Glomerular visceral epithelial cell (primary cell): ENCODE data around the gene DSP.

Experiments
- DNase-seq: peaks from one replicate; pipeline ENCODE4 v3.0.0-alpha.2; 2016; ENCODE audit errors: extremely low spot score

DSP gene

DNA sequence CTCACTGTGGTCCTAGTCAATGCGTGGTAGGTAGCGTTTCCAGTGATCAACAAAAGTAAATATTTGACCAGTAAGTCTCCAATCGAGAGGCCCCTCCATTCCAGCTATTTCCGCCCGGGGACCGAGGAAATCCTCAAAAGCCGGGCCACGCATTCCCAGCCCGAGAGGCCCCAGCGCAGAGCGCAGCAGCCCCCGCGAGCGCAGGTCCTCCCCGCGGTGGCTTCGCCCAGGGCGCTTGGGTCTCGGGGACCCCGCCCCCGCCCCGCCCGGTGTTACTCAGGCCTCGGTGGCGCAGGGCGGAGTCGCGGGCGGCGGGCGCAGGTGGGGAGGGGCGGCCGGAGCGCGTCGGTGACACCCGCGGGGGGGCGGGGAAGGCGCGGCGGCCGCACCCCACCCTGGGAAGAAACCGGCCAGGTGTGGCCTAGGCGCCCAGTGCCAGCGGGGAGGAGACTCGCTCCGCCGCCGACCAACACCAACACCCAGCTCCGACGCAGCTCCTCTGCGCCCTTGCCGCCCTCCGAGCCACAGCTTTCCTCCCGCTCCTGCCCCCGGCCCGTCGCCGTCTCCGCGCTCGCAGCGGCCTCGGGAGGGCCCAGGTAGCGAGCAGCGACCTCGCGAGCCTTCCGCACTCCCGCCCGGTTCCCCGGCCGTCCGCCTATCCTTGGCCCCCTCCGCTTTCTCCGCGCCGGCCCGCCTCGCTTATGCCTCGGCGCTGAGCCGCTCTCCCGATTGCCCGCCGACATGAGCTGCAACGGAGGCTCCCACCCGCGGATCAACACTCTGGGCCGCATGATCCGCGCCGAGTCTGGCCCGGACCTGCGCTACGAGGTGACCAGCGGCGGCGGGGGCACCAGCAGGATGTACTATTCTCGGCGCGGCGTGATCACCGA lies at the start of gene DSP:
Gene DSP, plus strand, starts transcription at position 497 of the 890 bp plus-strand sequence. Its CDS starts 245 bp downstream, at position 742.
- peak; percentile 80 for DNase-seq

GRCh38 chr6:7493866-7494265 lies 47.6 kb upstream of the DSP start:
- no peak for DNase-seq

DNA sequence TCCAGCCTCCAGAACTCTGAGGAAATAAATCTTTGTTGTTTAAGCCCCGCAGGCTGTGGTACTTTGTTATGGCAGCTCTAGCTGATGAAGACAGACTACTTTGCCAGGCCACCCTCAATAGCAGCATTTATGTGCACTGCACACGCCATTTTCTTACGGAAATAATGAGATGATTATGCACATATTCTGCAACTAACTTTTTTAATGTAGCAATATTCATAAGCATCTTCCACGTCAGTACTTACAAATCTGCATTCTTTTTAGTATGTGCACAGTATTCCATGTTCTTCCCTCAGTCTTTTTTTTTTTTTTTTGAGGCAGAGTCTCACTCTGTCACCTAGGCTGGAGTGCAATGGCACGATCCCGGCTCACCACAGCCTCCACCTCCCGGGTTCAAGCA lies 46.8 kb upstream of the DSP start:
- no peak for DNase-seq

DNA sequence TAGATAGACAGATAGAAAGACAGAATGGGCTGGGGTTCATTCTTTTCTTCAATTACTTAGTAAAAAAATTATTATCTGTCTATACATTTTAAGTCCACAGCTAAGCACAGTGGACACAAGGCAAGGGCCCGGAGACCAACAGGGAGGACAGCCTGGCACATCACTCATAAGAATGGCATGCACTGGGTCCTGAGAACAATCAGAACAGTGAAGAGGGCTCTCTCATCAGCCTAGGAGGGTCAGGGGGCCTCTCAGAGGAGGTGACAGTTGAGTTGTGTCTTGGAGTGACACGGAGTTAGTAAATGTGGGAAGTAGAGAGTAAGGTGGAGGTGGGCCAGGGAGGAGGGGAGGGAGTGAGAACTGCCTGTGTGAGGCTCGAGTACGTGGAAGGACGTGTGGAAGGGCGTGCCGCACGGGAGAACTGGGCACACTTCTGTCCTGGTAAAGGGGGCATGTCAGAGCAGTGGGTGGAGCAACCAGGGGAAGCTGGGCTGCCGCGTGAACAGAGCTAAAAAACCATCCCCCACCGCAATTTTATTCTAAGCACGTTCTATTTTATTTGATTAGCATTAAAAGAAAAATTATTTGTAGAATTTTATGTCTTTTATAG lies 45.1 kb upstream of the DSP start:
- no peak for DNase-seq

GRCh38 chr6:7500752-7501282 lies 40.7 kb upstream of the DSP start:
- DNase-seq, result no peak

GRCh38 chr6:7502743-7503142 lies 38.7 kb upstream of the DSP start:
- DNase-seq, result no peak

DNA sequence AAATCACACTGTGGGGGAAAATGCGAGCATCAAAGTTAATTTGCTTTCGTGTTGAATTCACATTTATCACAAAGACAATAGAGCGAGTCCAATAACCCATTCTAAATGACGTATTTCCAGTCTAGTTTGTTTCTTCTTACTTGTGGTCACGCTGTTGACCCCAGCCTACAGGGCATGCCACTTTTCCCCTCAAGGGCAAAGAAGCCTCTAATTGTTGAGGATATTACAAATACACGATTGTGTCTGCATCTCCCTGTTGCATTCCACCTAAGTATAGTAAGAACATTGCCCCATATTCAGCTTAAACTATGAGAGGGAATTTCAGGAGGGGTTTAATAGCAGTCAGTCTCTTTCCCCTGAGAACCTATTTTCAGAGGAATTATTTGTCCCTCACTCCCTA lies 37.4 kb upstream of the DSP start:
- no peak for DNase-seq

- DNase-seq, result peak; percentile 96
Observed at GRCh38 chr6:7505189-7505699, 36.2 kb upstream of the DSP start.

DNA sequence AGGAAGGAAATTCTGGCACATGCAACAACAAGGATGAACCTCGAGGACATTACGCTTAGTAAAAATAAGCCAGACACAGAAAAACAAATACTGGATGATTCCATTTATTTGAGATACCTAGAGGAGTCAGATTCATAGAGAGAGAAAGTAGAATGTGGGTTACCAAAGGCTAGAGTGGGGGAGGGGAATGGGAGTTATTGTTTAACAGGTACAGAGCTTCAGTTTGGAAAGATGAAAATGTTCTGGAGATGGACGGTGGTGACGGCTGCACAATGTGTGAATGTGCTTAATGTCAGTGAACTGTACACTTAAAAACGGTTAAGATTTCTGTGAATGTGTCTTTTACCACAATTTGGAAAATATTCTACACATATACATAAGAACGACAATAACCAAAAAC lies 33.9 kb upstream of the DSP start:
- no peak for DNase-seq

GRCh38 chr6:7512320-7512719 lies 29.2 kb upstream of the DSP start:
- DNase-seq, result no peak

- no peak for DNase-seq
Observed at GRCh38 chr6:7513529-7513928, 27.9 kb upstream of the DSP start.

DNA sequence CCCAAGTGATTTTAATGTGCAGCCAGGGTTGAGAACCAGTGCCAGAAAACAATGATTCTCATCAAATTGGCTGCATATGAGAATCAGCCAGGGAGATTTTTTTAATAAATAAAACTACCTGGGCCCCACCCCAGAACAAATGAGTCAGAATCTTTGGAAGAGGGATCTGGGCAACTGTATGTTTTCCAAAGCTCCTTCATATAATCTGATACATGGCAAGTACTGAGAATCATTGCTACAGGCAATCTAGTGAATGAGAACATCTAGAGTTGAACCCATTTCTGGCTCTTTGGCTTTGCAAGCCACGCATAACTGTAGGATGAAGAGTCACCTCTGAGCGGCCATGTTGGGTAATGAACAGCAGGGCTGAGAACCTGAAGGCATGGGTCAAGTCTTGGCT lies 26.1 kb upstream of the DSP start:
- no peak for DNase-seq

DNA sequence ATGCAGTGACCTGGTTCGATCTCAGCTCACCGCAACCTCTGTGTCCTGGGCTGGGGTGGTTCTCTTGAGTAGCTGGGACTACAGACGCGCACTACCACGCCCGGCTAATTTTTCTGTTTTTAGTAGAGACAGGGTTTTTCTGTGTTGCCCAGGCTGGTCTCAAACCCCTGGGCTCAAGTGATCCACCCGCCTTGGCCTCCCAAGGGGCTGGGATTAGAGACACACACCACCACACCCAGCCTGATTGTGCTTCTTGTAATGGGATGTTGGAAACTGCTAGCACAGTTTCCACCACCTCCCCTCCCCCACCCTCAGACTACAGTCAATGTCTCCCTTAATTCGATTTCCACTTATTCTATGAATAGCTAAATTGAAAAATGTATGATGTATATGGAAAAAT lies 22.6 kb upstream of the DSP start:
- no peak for DNase-seq

DNA sequence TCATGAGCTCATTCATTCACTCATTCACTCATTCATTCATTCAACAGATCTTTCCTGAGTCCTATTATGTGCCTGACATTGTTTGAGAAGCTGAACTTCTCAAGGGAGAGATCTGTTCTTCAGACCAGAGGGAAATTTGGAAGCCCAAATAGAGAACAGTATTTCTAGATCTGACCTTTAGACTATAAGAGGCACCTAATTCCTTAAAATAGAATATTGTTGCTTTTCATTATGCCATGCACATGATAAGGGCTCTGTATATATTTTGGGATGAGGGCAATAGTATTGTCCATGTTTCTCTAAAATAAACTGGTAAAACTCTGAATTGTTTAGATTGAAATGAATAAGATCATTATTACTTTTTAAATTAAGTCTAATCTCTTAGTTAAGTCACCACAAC lies 18.6 kb upstream of the DSP start:
- DNase-seq, result no peak

GRCh38 chr6:7523922-7524321 lies 17.5 kb upstream of the DSP start:
- no peak for DNase-seq

DNA sequence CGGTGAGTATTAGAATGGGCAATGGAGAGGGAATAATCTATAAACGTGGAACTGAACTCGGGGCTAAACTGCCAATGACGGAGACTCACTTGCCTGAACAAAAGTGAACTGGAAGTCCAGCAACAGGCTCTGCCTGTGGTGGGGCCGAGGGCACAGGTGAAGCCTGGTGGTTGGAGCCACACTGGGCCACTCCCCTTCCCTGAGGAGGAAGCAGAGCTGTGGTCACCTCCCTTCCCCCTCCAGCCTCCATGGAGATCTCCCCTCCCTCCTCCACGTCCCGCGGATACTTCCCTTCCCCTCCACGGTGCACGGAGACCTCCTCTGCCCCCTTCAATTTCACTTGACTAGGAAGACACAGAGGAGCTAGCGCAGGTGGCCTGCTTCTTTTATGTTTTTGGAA lies 14.7 kb upstream of the DSP start:
- no peak for DNase-seq

DNA sequence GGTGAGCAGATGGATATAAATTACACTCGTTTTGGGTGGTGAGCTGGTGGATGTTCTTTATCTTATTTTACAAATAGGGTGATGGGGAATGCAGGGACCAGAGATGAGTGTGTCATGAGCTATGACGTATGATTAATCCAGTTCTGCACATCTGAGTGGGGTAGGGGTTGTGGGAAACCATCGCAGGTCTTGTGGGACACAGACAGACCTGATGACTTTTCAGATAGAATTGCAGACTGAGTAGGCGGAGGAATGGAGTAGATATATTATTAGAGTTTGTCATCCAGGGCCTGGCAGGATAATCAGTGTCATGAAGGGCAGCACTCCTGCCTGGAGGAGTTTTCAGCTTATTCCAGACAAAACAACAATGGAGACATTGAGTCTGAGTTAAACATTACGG lies 12.9 kb upstream of the DSP start:
- peak; percentile 15 for DNase-seq

DNA sequence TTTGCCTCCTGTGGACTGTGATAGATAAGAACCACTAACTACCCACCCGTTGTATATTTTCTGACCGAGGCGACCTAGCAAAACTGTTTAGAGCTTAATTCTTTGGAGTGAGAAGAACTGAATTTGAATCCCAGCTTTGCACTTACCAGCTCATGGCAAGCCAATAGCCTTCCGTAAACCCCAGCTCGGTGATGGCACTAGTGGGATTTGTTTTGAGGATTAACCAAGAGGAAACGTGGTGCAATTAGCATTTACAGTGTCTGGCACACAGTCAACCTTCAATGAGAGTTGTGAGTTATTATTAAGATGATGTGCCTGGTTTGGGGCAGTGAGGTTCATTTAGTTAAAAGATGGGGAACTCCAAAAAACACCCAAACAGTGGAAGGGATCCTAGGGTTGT lies 12.3 kb upstream of the DSP start:
- no peak for DNase-seq

GRCh38 chr6:7532232-7532631 lies 9.2 kb upstream of the DSP start:
- no peak for DNase-seq

DNA sequence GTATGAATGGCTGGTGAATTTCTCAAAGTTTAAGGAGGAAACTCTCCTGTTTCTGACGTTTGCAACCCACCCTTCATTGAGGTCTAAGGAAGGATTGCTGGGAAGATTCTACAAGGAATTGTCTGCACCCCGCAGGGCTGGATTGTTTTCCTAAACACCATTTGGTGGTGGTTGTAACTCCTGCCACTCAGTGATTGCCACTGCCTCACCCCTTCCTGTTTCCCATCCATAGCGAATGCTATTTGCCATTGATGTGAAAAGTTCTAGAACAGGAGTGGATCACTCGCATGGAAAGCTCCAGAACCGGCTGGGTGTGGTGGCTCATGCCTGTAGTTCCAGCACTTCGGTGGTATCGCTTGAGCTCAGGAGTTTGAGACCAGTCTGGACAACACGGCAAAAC lies 8.7 kb upstream of the DSP start:
- no peak for DNase-seq

DNA sequence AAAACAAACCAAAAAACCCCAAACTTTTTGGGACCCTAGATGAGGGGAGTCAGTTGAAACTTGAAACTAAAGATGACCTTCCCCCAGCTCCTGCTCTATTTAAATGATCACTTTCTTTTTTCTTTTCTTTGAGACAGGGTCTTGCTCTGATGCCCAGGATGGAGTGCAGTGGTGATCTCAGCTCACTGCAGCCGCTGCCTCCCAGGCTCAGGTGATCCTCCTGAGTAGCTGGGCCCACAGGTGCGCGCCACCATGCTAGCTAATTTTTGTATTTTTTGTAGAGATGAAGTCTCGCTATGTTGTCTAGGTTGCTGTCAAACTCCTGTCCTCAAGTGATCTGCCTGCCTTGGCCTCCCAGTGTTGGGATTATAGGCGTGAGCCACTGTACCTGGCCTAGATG lies 7.3 kb upstream of the DSP start:
- no peak for DNase-seq

DNA sequence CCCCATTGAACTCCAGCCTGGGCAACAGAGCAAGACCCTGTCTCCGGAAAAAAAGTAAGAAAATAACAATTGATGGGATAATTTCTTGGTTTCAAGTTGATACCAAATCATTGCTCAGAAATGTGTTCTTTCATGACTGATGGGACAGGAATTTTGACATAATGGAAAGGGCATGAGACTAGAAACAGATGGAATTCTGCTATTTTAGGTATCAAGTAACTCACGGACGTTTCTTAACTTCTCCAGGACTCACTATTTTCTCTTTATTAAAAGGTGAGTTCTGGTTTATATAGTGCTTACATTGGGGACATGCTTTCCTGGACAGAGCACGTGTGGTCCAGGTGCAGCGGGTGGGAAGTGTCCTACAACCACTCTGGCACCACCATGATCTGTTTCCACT lies 6.0 kb upstream of the DSP start:
- DNase-seq, result peak; percentile 10

DNA sequence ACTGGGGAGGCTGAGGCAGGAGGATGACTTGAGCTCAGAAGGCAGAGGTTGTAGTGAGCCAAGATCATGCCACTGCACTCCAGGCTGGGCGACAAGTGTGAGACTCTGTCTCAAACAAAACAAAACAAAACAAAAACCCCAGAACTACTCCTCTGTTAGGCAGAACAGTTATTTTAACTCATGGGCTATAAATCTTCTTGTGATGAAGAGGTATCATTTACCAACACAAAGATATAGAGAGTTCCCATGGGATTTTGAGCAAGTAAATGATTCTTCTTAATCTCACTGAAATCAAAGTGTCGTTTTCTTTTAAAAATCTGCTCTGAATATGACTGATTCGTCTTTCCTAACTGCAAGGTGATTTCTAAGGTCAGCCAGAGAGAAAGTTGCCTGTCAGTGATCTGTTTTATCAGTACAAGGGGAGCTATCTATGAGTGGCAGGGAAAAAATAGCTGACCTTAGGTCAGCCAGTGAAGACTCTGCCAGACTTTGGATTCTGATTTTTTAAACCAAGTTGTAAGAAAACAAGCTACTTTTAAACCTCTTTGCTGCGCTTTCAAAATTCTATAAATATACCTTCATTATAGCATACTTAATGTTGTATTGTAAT lies 3.8 kb upstream of the DSP start:
- DNase-seq, result no peak
